Upper lobe of right lung (tissue), 1 donor: Measurements from ENCODE around the gene MAGEB6B. TPM values are rescaled to one million over a fixed set of nuclear protein-coding genes. Genes with fewer than 3 reads are reported as not detected.

Source experiments
- ATAC-seq: fragments of 200-7000 bp; cut with Tn5 transposase; one replicate; pipeline ENCODE4 v1.9.1; 2020; ENCODE audit warnings: mild to moderate bottlenecking, moderate library complexity
- DNase-seq: peaks from one replicate; pipeline ENCODE4 v3.0.0-alpha.2; 2020
- H3K27ac ChIP-seq: fragments of 200-600 bp; one replicate; pipeline ENCODE4 v1.8.0; 2022
- H3K27me3 ChIP-seq: fragments of 200-600 bp; one replicate; pipeline ENCODE4 v1.8.0; 2022; ENCODE audit warnings: mild to moderate bottlenecking
- H3K36me3 ChIP-seq: fragments of 200-600 bp; one replicate; pipeline ENCODE4 v1.8.0; 2022
- H3K4me1 ChIP-seq: fragments of 200-600 bp; one replicate; pipeline ENCODE4 v1.8.0; 2022
- H3K4me3 ChIP-seq: fragments of 200-600 bp; one replicate; pipeline ENCODE4 v1.8.0; 2022; ENCODE audit warnings: mild to moderate bottlenecking
- H3K9me3 ChIP-seq: fragments of 200-600 bp; one replicate; pipeline ENCODE4 v1.8.0; 2022
- intact Hi-C: fragments of 100-400 bp; cut with DNase I; formaldehyde crosslinking; loops from one replicate; pipeline ENCODE4 v1.11.0; 2022
- total RNA-seq: library from RNA; stranded (reverse); fragmentation: NEBNext Ultra II Directional; extraction: Animal tissue kit (Norgen Biotek cat#: 25700); gene quantifications from one replicate; pipeline ENCODE4 v1.2.1, GENCODE V29; 2021
- TF ChIP-seq, protein P1 (sequence below): fragments of 200-600 bp; IDR thresholded peaks from one replicate; pipeline ENCODE4 v1.8.0; 2022; ENCODE audit warnings: antibody characterized with exemption
- donor health status: DM: no; HTN: yes; CAD: no; lungs with severe emphysema.

The MAGEB6B gene
- total RNA-seq, 1 donor from 2014 or later, result not detected

- Histone ChIP-seq H3K9me3 (no peaks in the 10 kb centered on the region), H3K27me3 (no peaks in the 10 kb centered on the region), H3K4me1 (no peaks in the 10 kb centered on the region), H3K27ac (no peak overlapping the region), H3K36me3 (no peaks in the 10 kb centered on the region), H3K4me3 (no peak overlapping the region)
- ATAC-seq (no peak), DNase-seq (no peak)
- intact Hi-C loops, result no loop called here
- TF ChIP-seq, protein P1, sequence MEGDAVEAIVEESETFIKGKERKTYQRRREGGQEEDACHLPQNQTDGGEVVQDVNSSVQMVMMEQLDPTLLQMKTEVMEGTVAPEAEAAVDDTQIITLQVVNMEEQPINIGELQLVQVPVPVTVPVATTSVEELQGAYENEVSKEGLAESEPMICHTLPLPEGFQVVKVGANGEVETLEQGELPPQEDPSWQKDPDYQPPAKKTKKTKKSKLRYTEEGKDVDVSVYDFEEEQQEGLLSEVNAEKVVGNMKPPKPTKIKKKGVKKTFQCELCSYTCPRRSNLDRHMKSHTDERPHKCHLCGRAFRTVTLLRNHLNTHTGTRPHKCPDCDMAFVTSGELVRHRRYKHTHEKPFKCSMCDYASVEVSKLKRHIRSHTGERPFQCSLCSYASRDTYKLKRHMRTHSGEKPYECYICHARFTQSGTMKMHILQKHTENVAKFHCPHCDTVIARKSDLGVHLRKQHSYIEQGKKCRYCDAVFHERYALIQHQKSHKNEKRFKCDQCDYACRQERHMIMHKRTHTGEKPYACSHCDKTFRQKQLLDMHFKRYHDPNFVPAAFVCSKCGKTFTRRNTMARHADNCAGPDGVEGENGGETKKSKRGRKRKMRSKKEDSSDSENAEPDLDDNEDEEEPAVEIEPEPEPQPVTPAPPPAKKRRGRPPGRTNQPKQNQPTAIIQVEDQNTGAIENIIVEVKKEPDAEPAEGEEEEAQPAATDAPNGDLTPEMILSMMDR, result no peak
Observed at GRCh38 chrX:26208012-26208411, 47.6 kb downstream of the MAGEB6B start.

Other genes with a start within 250 kb of the MAGEB6B start
- not detected for gene MAGEB18, start 22.3 kb upstream of the MAGEB6B start, total RNA-seq
- not detected for gene MAGEB6, start 31.8 kb downstream of the MAGEB6B start, total RNA-seq
- not detected for gene MAGEB5, start 55.6 kb downstream of the MAGEB6B start, total RNA-seq